Measurements from ENCODE around the gene LRRC58.

DNA sequence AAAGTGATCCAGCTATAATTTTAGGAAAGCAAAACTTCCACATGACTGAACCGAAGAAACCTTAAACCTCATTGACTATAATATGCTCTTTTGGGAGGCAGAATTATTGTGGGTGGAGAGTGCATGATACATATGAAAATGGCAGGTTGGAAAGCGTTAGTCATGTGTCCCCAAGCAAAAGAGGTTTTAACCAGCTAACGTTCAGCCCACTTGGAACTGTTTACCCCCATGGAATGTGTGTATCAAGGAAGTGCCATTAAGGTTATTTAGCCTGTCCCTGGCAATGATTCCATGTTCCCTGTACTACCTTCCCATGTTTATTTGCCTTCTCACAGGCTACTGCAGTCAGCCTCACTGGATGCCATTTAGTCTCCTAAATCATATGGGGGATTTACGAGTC is 44.1 kb upstream of the LRRC58 start:
- TF ChIP-seq CTCF (IDR thresholded peaks at IDR 0.05; ENCODE audit: low read depth, low read length) (no peak), EZH2phosphoT487 (IDR thresholded peaks at IDR 0.05; ENCODE audit: low read depth) (no peak)

Measured in OCI-LY3 (cell line).